Neural progenitor cell (in vitro differentiated cells): ENCODE data around the gene ARHGAP42. TPM values are rescaled to one million over a fixed set of nuclear protein-coding genes. Genes with fewer than 3 reads are reported as not detected.

Source experiments
- DNase-seq: peaks from one replicate; pipeline ENCODE4 v3.0.0-alpha.2; 2016; ENCODE audit warnings: low spot score
- H2AFZ ChIP-seq: fragments of 200-600 bp; sonication (generic); replicated peaks from 2 replicates; pipeline ENCODE4 v1.6.1; 2016; ENCODE audit warnings: antibody characterized with exemption
- H3F3A ChIP-seq: fragments of 200-600 bp; sonication (generic); 2 replicates; pipeline ENCODE4 v1.6.1; 2016; ENCODE audit warnings: antibody characterized with exemption, low read depth
- H3K27ac ChIP-seq: fragments of 200-600 bp; sonication (generic); 2 replicates; pipeline ENCODE4 v1.5.1; 2016; ENCODE audit warnings: mild to moderate bottlenecking
- H3K27me3 ChIP-seq: fragments of 200-600 bp; sonication (generic); 2 replicates; pipeline ENCODE4 v1.6.1; 2016; ENCODE audit warnings: mild to moderate bottlenecking, moderate library complexity
- H3K36me3 ChIP-seq: fragments of 200-600 bp; sonication (generic); 2 replicates; pipeline ENCODE4 v1.5.1; 2016
- H3K4me1 ChIP-seq: fragments of 200-600 bp; sonication (generic); 2 replicates; pipeline ENCODE4 v1.6.1; 2016; ENCODE audit warnings: mixed run types
- H3K4me2 ChIP-seq: fragments of 200-600 bp; sonication (generic); 2 replicates; pipeline ENCODE4 v1.6.1; 2016
- H3K4me3 ChIP-seq: fragments of 200-600 bp; sonication (generic); 2 replicates; pipeline ENCODE4 v1.5.1; 2016
- H3K79me2 ChIP-seq: fragments of 200-600 bp; sonication (generic); 2 replicates; pipeline ENCODE4 v1.6.1; 2016; ENCODE audit warnings: low read depth
- H3K9ac ChIP-seq: fragments of 200-600 bp; sonication (generic); 2 replicates; pipeline ENCODE4 v1.6.1; 2016
- H3K9me3 ChIP-seq: fragments of 200-600 bp; sonication (generic); 2 replicates; pipeline ENCODE4 v1.5.1; 2016; ENCODE audit warnings: low read depth
- H4K20me1 ChIP-seq: fragments of 200-600 bp; sonication (generic); 2 replicates; pipeline ENCODE4 v1.6.1; 2016; ENCODE audit warnings: low read depth
- H3K27ac Mint-ChIP-seq: 3 replicates; pipeline ENCODE4 v1.8.0; 2021; ENCODE audit warnings: mixed read lengths
- H3K27me3 Mint-ChIP-seq: 2 replicates; pipeline ENCODE4 v1.8.0; 2022; ENCODE audit warnings: low read depth, mild to moderate bottlenecking, inconsistent platforms, moderate library complexity, mixed read lengths; ENCODE audit not compliant: insufficient read depth
- H3K36me3 Mint-ChIP-seq: 3 replicates; pipeline ENCODE4 v1.8.0; 2021; ENCODE audit warnings: mixed read lengths
- H3K4me1 Mint-ChIP-seq: 3 replicates; pipeline ENCODE4 v1.8.0; 2021; ENCODE audit warnings: mixed read lengths
- H3K4me3 Mint-ChIP-seq: 3 replicates; pipeline ENCODE4 v1.8.0; 2021; ENCODE audit warnings: mild to moderate bottlenecking, moderate library complexity, mixed read lengths
- H3K9me3 Mint-ChIP-seq: 3 replicates; pipeline ENCODE4 v1.8.0; 2020; ENCODE audit warnings: mixed read lengths
- EZH2 ChIP-seq: fragments of 200-600 bp; sonication (generic); IDR thresholded peaks from 2 replicates; pipeline ENCODE4 v1.6.1; 2017; ENCODE audit warnings: antibody characterized with exemption, mild to moderate bottlenecking, moderate library complexity
- EZH2phosphoT487 ChIP-seq: fragments of 200-600 bp; sonication (generic); IDR thresholded peaks from 2 replicates; pipeline ENCODE4 v1.6.1; 2017; ENCODE audit warnings: antibody characterized with exemption
- total RNA-seq: library from RNA; depleted of rRNA; stranded (reverse); fragments of >200 nt; gene quantifications from 2 replicates; pipeline ENCODE4 v1.2.3, GENCODE V29; 2015; ENCODE audit warnings: low replicate concordance
- TF ChIP-seq, protein P1 (sequence below): fragments of 200-600 bp; sonication (generic); IDR thresholded peaks from 2 replicates; pipeline ENCODE4 v1.5.1; 2017; ENCODE audit warnings: antibody characterized with exemption, mild to moderate bottlenecking

The ARHGAP42 gene
- total RNA-seq, 1 donor from 2014 or later: 31.0 TPM

DNA sequence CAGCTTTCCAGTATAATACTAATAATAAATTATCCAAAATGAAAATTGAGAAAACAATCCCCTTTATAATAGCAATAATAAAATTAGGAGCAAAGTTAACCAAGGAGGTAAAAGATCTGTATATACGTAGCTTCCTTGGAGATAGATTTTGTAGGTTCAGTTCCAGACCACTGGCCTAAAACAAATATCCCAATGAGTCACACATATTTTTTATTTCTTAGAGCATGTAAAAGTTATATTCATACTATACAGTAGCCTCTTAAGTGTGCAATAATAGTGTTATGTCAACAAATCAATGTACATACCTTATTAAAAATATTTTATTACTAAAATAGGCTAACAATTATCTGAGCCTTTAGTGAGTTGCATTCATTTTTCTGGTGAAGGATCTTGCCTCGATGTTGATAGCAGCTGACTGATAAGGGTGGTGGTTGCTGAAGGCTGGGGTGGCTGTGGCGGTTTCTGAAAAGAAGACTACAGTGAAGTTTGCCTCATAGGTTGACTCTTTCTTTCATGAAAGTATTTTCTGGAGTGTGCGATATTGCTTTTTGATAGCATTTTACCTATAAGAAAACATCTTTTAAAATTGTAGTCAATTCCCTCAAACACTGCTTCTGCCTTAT, 178.5 kb downstream of the ARHGAP42 start:
- H4K20me1 ChIP-seq: no peaks in the 10 kb centered on the region
- H3K36me3 Mint-ChIP-seq: no peaks in the 10 kb centered on the region
- no peaks in the 10 kb centered on the region for H3K9me3 Mint-ChIP-seq
- H3F3A ChIP-seq: peaks cover 9% of the 10 kb centered on the region
- no peaks in the 10 kb centered on the region for H3K27me3 Mint-ChIP-seq
- no peaks in the 10 kb centered on the region for H3K79me2 ChIP-seq
- no peak overlapping the region for H3K4me3 ChIP-seq
- H3K36me3 ChIP-seq: no peaks in the 10 kb centered on the region
- H3K4me1 ChIP-seq: peaks cover 16% of the 10 kb centered on the region
- no peak overlapping the region for H3K4me2 ChIP-seq
- H3K27ac Mint-ChIP-seq: no peak overlapping the region
- H2AFZ ChIP-seq: no peak overlapping the region
- no peak overlapping the region for H3K9ac ChIP-seq
- H3K9me3 ChIP-seq: no peaks in the 10 kb centered on the region
- H3K27ac ChIP-seq: no peak overlapping the region
- peaks cover 12% of the 10 kb centered on the region for H3K4me1 Mint-ChIP-seq
- DNase-seq: no peak
- H3K4me3 Mint-ChIP-seq: no peak overlapping the region
- TF ChIP-seq, protein P1, sequence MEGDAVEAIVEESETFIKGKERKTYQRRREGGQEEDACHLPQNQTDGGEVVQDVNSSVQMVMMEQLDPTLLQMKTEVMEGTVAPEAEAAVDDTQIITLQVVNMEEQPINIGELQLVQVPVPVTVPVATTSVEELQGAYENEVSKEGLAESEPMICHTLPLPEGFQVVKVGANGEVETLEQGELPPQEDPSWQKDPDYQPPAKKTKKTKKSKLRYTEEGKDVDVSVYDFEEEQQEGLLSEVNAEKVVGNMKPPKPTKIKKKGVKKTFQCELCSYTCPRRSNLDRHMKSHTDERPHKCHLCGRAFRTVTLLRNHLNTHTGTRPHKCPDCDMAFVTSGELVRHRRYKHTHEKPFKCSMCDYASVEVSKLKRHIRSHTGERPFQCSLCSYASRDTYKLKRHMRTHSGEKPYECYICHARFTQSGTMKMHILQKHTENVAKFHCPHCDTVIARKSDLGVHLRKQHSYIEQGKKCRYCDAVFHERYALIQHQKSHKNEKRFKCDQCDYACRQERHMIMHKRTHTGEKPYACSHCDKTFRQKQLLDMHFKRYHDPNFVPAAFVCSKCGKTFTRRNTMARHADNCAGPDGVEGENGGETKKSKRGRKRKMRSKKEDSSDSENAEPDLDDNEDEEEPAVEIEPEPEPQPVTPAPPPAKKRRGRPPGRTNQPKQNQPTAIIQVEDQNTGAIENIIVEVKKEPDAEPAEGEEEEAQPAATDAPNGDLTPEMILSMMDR: no peak
- TF ChIP-seq EZH2phosphoT487 (no peak), EZH2 (no peak)
- H3K27me3 ChIP-seq: no peaks in the 10 kb centered on the region

DNA sequence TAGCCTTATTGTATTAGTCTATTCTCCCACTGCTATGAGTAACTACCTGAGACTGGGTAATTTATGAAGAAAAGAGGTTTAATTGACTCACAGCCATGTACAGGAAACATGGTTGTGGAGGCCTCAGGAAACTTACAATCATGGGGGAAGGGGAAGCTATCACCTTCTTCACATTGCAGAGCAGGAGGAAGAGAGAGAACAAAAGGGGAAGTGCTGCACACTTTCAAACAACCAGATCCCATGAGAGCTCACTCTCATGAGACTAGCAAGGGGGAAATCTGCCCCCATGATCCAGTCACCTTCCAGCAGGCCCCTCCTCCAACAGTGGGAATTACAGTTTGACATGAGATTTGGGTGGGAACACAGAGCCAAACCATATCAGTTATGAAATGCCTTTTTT, 179.4 kb downstream of the ARHGAP42 start:
- Histone ChIP-seq H3K4me1 (peaks cover 16% of the 10 kb centered on the region), H3K79me2 (no peaks in the 10 kb centered on the region), H3K27ac (no peak overlapping the region), H3K9ac (no peak overlapping the region), H3K27me3 (no peaks in the 10 kb centered on the region), H4K20me1 (no peaks in the 10 kb centered on the region), H2AFZ (no peak overlapping the region), H3K4me2 (no peak overlapping the region), H3F3A (peaks cover 9% of the 10 kb centered on the region), H3K9me3 (no peaks in the 10 kb centered on the region), H3K4me3 (no peak overlapping the region), H3K36me3 (no peaks in the 10 kb centered on the region)
- H3K9me3 Mint-ChIP-seq: no peaks in the 10 kb centered on the region
- no peaks in the 10 kb centered on the region for H3K27me3 Mint-ChIP-seq
- TF ChIP-seq, protein P1: no peak
- TF ChIP-seq EZH2 (no peak), EZH2phosphoT487 (no peak)
- no peak overlapping the region for H3K4me3 Mint-ChIP-seq
- DNase-seq: no peak
- no peaks in the 10 kb centered on the region for H3K36me3 Mint-ChIP-seq
- H3K4me1 Mint-ChIP-seq: peaks cover 12% of the 10 kb centered on the region
- H3K27ac Mint-ChIP-seq: no peak overlapping the region

DNA sequence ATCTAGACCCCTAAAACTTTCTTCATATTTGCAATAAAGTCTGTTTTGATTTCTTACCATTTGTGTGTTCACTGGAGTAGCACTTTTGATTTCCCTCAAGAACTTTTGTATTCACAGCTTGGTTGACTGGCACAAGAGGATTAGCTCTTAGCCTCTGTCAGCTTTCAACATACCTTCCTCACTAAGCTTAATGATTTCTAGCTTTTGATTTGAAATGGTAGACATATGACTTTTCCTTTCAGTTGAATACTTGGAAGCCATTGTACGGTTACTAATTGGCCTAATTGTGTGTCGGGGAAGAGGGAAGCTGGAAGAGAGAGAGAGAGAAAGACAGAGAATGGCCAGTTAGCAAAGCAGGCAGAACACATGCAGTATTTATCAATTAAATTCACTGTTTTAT, 180.5 kb downstream of the ARHGAP42 start:
- Mint-ChIP-seq H3K4me3 (no peak overlapping the region), H3K27ac (no peak overlapping the region), H3K4me1 (peaks cover 12% of the 10 kb centered on the region), H3K36me3 (no peaks in the 10 kb centered on the region), H3K27me3 (no peaks in the 10 kb centered on the region), H3K9me3 (no peaks in the 10 kb centered on the region)
- no peak overlapping the region for H3K9ac ChIP-seq
- H3K4me3 ChIP-seq: no peak overlapping the region
- DNase-seq: peak; percentile 29
- peaks cover 16% of the 10 kb centered on the region for H3K4me1 ChIP-seq
- H4K20me1 ChIP-seq: no peaks in the 10 kb centered on the region
- no peak overlapping the region for H3K4me2 ChIP-seq
- H3K9me3 ChIP-seq: no peaks in the 10 kb centered on the region
- H3K79me2 ChIP-seq: no peaks in the 10 kb centered on the region
- H3K27ac ChIP-seq: no peak overlapping the region
- no peak overlapping the region for H2AFZ ChIP-seq
- H3K27me3 ChIP-seq: no peaks in the 10 kb centered on the region
- peaks cover 9% of the 10 kb centered on the region for H3F3A ChIP-seq
- H3K36me3 ChIP-seq: no peaks in the 10 kb centered on the region
- TF ChIP-seq, protein P1: no peak
- TF ChIP-seq EZH2 (no peak), EZH2phosphoT487 (no peak)
